Liver (tissue), 9 donors: ENCODE data around the gene GPRIN3. TPM values are rescaled to one million over a fixed set of nuclear protein-coding genes. Genes with fewer than 3 reads are reported as not detected.

Source experiments
- DNase-seq: peaks from one replicate; pipeline ENCODE4 v3.0.0-alpha.2; 2017; ENCODE audit warnings: low spot score
- H3K27ac ChIP-seq, 2 donors: one replicate each; pipeline ENCODE4 v1.7.0; 2013; ENCODE audit warnings: inconsistent platforms in 2 of 2, low read length in 2 of 2, control low read depth in 1 of 2, low read depth in 1 of 2, mild to moderate bottlenecking in 1 of 2
- H3K27me3 ChIP-seq, 4 donors: one replicate each; pipeline versions ENCODE4 v1.6.1 to v1.7.0; 2013; ENCODE audit warnings: low read length in 3 of 4, inconsistent platforms in 1 of 4, mild to moderate bottlenecking in 1 of 4, moderate library complexity in 1 of 4; ENCODE audit not compliant: control insufficient read depth in 4 of 4, insufficient read depth in 4 of 4
- H3K36me3 ChIP-seq, 4 donors: one replicate each; pipeline versions ENCODE4 v1.6.1 to v1.7.0; 2013; ENCODE audit warnings: low read length in 3 of 4, mild to moderate bottlenecking in 3 of 4, low read depth in 1 of 4, moderate library complexity in 1 of 4; ENCODE audit not compliant: control insufficient read depth in 4 of 4, insufficient read depth in 3 of 4
- H3K4me1 ChIP-seq, 4 donors: one replicate each; pipeline versions ENCODE4 v1.6.1 to v1.7.0; 2013; ENCODE audit warnings: low read length in 3 of 4, mild to moderate bottlenecking in 3 of 4, moderate library complexity in 1 of 4; ENCODE audit not compliant: control insufficient read depth in 4 of 4, insufficient read depth in 4 of 4
- H3K4me3 ChIP-seq, 3 donors: one replicate each; pipeline versions ENCODE4 v1.6.1 to v1.7.0; 2013; ENCODE audit warnings: low read length in 3 of 3, control low read depth in 1 of 3, low read depth in 1 of 3, mild to moderate bottlenecking in 1 of 3
- H3K9ac ChIP-seq, 2 donors: one replicate each; pipeline ENCODE4 v1.7.0; 2013; ENCODE audit warnings: low read length in 2 of 2, mild to moderate bottlenecking in 2 of 2, moderate library complexity in 2 of 2, control low read depth in 1 of 2, low read depth in 1 of 2
- H3K9me3 ChIP-seq, 4 donors: one replicate each; pipeline versions ENCODE4 v1.6.1 to v1.7.0; 2013; ENCODE audit warnings: low read length in 3 of 4; ENCODE audit not compliant: control insufficient read depth in 4 of 4
- EGR1 ChIP-seq, 2 donors: IDR thresholded peaks; 2 replicates each; pipeline ENCODE4 v1.6.1; 2016 to 2018; ENCODE audit warnings: antibody characterized with exemption in 2 of 2, low read depth in 2 of 2
- FOXA1 ChIP-seq: IDR thresholded peaks from 2 replicates; pipeline ENCODE4 v1.6.1; 2016; ENCODE audit warnings: antibody characterized with exemption
- FOXA2 ChIP-seq: IDR thresholded peaks from 2 replicates; pipeline ENCODE4 v1.6.1; 2016; ENCODE audit warnings: antibody characterized with exemption
- GABPA ChIP-seq, 2 donors: IDR thresholded peaks in 1 of 2; conservative IDR thresholded peaks in 1 of 2; 2 replicates each; pipeline ENCODE4 v1.6.1; 2016; ENCODE audit warnings: antibody characterized with exemption in 2 of 2, mild to moderate bottlenecking in 1 of 2, moderate library complexity in 1 of 2
- HNF4A ChIP-seq, 2 donors: conservative IDR thresholded peaks; 2 replicates each; pipeline ENCODE4 v1.6.1; 2016; ENCODE audit warnings: antibody characterized with exemption in 2 of 2, mild to moderate bottlenecking in 2 of 2
- HNF4G ChIP-seq: IDR thresholded peaks from 2 replicates; pipeline ENCODE4 v1.6.1; 2016; ENCODE audit warnings: antibody characterized with exemption
- JUND ChIP-seq, 2 donors: IDR thresholded peaks; 2 replicates each; pipeline ENCODE4 v1.6.1; 2016; ENCODE audit warnings: antibody characterized with exemption in 2 of 2
- NR2F2 ChIP-seq: IDR thresholded peaks from 2 replicates; pipeline ENCODE4 v1.6.1; 2016; ENCODE audit warnings: antibody characterized with exemption
- RAD21 ChIP-seq, 2 donors: IDR thresholded peaks; 2 replicates each; pipeline ENCODE4 v1.6.1; 2016; ENCODE audit warnings: antibody characterized with exemption in 2 of 2, mild to moderate bottlenecking in 2 of 2
- RXRA ChIP-seq, 2 donors: IDR thresholded peaks; 2 replicates each; pipeline ENCODE4 v1.6.1; 2017 to 2018; ENCODE audit warnings: antibody characterized with exemption in 2 of 2, mild to moderate bottlenecking in 1 of 2
- SP1 ChIP-seq: IDR thresholded peaks from 2 replicates; pipeline ENCODE4 v1.6.1; 2018; ENCODE audit warnings: antibody characterized with exemption, mild to moderate bottlenecking
- TAF1 ChIP-seq: conservative IDR thresholded peaks from 2 replicates; pipeline ENCODE4 v1.6.1; 2016; ENCODE audit warnings: antibody characterized with exemption, mild to moderate bottlenecking
- YY1 ChIP-seq: IDR thresholded peaks from 2 replicates; pipeline ENCODE4 v1.6.1; 2016; ENCODE audit warnings: antibody characterized with exemption, mild to moderate bottlenecking
- WGBS: extraction: QIAGEN DNeasy Blood & Tissue Kit; methylation state at CpG from one replicate; pipeline ENCODE4 v1.1.7; 2013; 5-methylcytosine and 5-hydroxymethylcytosine counted together
- polyA plus RNA-seq, 2 donors: library from polyadenylated mRNA; stranded (reverse) in 1 of 2; unstranded in 1 of 2; fragments of 200-250 nt in 1 of 2; fragments of >200 nt in 1 of 2; fragmentation: Nextera tagmentation in 1 of 2; extraction: Ambion mirVana in 1 of 2; gene quantifications; one replicate each; pipeline versions ENCODE4 v1.2.1 to v1.2.3, GENCODE V29; 2013 to 2015
- total RNA-seq, 2 donors: library from RNA; depleted of rRNA; stranded (reverse); fragments of >200 nt; gene quantifications; one replicate each; pipeline ENCODE4 v1.2.3, GENCODE V29; 2014
- TF ChIP-seq, protein P1 (sequence below): IDR thresholded peaks from 2 replicates; pipeline ENCODE4 v1.6.1; 2016; ENCODE audit warnings: antibody characterized with exemption
- TF ChIP-seq, protein P2 (sequence below): IDR thresholded peaks from 2 replicates; pipeline ENCODE4 v1.6.1; 2016; ENCODE audit warnings: antibody characterized with exemption, mild to moderate bottlenecking
- TF ChIP-seq, protein P3 (sequence below): fragments of 150-350 bp; IDR thresholded peaks from 2 replicates; pipeline ENCODE4 v1.5.1; 2017; ENCODE audit warnings: improper control_type of control experiment, low read depth, low read length; ENCODE audit not compliant: missing input control
- TF ChIP-seq, protein P4 (sequence below): IDR thresholded peaks from 2 replicates; pipeline ENCODE4 v1.6.1; 2016; ENCODE audit warnings: antibody characterized with exemption
- TF ChIP-seq, protein P5 (sequence below): IDR thresholded peaks from 2 replicates; pipeline ENCODE4 v1.6.1; 2016; ENCODE audit warnings: antibody characterized with exemption
- donor health status: healthy.
- donor health status: healthy.
- donor health status: healthy.
- donor health status: healthy.
- donor health status: healthy.

GPRIN3 gene
- total and polyA plus RNA-seq, 4 donors, result 0.25 to 1.5 (median 0.95) TPM

DNA sequence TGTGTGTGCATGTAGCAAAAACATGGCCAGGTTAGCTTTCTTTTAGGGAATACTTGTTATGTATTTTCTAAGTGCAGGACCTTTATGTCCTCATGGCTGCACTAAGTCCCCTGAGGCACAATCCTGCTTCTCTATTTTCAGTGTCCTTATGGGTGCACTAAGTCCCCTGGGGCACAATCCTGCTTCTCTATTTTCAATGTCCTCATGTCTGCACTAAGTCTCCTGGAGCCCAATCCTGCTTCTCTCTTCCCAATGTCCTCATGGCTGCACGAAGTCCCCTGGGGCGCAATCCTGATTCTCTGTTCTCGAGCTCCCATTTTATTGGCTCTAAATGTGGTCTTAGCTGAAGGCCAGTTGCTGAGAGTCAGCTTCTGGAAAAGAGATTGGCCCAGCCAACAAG lies 49.7 kb upstream of the GPRIN3 start:
- Histone ChIP-seq H3K27me3 (peaks cover 0 to 3% (median 0%) of the 10 kb centered on the region in 4 donors), H3K4me1 (no peaks in the 10 kb centered on the region), H3K4me3 (no peak overlapping the region), H3K36me3 (no peaks in the 10 kb centered on the region), H3K9ac (no peak overlapping the region), H3K9me3 (no peaks in the 10 kb centered on the region), H3K27ac (no peak overlapping the region)
- 96% methylated on average over 3 of the region's 3 CpGs for WGBS
- TF ChIP-seq RAD21 (IDR thresholded peaks at IDR 0.05) (no peak), NR2F2 (no peak), GABPA (IDR thresholded peaks at IDR 0.05 in 1 of 2, conservative IDR thresholded peaks at IDR 0.05 in 1 of 2) (no peak), HNF4G (no peak), YY1 (no peak), JUND (IDR thresholded peaks at IDR 0.05) (no peak), RXRA (IDR thresholded peaks at IDR 0.05) (no peak), EGR1 (IDR thresholded peaks at IDR 0.05; ENCODE audit: low read depth in 2 of 2) (no peak), FOXA1 (no peak), HNF4A (conservative IDR thresholded peaks at IDR 0.05) (no peak), SP1 (no peak), TAF1 (no peak), FOXA2 (no peak)
- TF ChIP-seq, protein P1, sequence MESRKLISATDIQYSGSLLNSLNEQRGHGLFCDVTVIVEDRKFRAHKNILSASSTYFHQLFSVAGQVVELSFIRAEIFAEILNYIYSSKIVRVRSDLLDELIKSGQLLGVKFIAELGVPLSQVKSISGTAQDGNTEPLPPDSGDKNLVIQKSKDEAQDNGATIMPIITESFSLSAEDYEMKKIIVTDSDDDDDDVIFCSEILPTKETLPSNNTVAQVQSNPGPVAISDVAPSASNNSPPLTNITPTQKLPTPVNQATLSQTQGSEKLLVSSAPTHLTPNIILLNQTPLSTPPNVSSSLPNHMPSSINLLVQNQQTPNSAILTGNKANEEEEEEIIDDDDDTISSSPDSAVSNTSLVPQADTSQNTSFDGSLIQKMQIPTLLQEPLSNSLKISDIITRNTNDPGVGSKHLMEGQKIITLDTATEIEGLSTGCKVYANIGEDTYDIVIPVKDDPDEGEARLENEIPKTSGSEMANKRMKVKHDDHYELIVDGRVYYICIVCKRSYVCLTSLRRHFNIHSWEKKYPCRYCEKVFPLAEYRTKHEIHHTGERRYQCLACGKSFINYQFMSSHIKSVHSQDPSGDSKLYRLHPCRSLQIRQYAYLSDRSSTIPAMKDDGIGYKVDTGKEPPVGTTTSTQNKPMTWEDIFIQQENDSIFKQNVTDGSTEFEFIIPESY, result no peak
- TF ChIP-seq, protein P2, sequence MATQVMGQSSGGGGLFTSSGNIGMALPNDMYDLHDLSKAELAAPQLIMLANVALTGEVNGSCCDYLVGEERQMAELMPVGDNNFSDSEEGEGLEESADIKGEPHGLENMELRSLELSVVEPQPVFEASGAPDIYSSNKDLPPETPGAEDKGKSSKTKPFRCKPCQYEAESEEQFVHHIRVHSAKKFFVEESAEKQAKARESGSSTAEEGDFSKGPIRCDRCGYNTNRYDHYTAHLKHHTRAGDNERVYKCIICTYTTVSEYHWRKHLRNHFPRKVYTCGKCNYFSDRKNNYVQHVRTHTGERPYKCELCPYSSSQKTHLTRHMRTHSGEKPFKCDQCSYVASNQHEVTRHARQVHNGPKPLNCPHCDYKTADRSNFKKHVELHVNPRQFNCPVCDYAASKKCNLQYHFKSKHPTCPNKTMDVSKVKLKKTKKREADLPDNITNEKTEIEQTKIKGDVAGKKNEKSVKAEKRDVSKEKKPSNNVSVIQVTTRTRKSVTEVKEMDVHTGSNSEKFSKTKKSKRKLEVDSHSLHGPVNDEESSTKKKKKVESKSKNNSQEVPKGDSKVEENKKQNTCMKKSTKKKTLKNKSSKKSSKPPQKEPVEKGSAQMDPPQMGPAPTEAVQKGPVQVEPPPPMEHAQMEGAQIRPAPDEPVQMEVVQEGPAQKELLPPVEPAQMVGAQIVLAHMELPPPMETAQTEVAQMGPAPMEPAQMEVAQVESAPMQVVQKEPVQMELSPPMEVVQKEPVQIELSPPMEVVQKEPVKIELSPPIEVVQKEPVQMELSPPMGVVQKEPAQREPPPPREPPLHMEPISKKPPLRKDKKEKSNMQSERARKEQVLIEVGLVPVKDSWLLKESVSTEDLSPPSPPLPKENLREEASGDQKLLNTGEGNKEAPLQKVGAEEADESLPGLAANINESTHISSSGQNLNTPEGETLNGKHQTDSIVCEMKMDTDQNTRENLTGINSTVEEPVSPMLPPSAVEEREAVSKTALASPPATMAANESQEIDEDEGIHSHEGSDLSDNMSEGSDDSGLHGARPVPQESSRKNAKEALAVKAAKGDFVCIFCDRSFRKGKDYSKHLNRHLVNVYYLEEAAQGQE, result no peak
- TF ChIP-seq, protein P3, sequence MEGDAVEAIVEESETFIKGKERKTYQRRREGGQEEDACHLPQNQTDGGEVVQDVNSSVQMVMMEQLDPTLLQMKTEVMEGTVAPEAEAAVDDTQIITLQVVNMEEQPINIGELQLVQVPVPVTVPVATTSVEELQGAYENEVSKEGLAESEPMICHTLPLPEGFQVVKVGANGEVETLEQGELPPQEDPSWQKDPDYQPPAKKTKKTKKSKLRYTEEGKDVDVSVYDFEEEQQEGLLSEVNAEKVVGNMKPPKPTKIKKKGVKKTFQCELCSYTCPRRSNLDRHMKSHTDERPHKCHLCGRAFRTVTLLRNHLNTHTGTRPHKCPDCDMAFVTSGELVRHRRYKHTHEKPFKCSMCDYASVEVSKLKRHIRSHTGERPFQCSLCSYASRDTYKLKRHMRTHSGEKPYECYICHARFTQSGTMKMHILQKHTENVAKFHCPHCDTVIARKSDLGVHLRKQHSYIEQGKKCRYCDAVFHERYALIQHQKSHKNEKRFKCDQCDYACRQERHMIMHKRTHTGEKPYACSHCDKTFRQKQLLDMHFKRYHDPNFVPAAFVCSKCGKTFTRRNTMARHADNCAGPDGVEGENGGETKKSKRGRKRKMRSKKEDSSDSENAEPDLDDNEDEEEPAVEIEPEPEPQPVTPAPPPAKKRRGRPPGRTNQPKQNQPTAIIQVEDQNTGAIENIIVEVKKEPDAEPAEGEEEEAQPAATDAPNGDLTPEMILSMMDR, result no peak
- TF ChIP-seq, protein P4, sequence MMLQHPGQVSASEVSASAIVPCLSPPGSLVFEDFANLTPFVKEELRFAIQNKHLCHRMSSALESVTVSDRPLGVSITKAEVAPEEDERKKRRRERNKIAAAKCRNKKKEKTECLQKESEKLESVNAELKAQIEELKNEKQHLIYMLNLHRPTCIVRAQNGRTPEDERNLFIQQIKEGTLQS, result no peak
- TF ChIP-seq, protein P5, sequence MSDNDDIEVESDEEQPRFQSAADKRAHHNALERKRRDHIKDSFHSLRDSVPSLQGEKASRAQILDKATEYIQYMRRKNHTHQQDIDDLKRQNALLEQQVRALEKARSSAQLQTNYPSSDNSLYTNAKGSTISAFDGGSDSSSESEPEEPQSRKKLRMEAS, result no peak
- DNase-seq, result no peak
